ENCODE results near the gene SEC63.

DNA sequence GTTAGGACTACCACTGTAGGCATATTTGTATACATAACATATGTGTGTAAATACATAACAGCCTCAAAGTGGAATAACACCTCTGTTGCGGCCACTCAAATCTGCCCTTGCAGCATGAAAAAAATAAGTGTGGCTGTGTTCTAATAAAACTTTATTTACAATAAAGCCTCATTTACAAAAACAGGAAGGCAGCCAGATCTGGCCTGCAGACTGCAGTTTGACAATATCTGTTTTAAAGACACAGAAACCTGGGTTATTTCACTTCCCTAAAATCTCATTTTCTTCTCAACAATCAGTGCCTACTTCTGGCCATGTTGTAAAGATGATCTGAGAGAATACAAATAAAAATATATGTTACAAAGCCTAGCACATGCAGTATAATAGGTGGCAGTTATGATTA is 80.0 kb downstream of the SEC63 start:
- no peak for TF ChIP-seq MAFK (IDR thresholded peaks at IDR 0.05; ENCODE audit: low read depth, low read length)
- no peak for TF ChIP-seq RAD21 (IDR thresholded peaks at IDR 0.05; ENCODE audit: low read length)
